B cell (primary cell): ENCODE results near the gene KTI12. TPM values are rescaled to one million over a fixed set of nuclear protein-coding genes. Genes with fewer than 3 reads are reported as not detected.

Source experiments
- ATAC-seq: fragments of 200-7000 bp; cut with Tn5 transposase; one replicate; pipeline ENCODE4 v1.10.0; 2021; ENCODE audit warnings: low read depth, mild to moderate bottlenecking, moderate number of reproducible peaks, moderate library complexity
- CTCF ChIA-PET: fragments of 350-600 bp; sonication (Branson Sonifier 250); formaldehyde crosslinking; loops from one replicate; lab custom pipeline; 2021; ENCODE audit warnings: antibody characterized with exemption, inconsistent platforms; lab: Charles Lee
- POLR2A ChIA-PET: fragments of 350-600 bp; sonication (Branson Sonifier 250); formaldehyde crosslinking; loops from one replicate; lab custom pipeline; 2021; ENCODE audit warnings: antibody characterized with exemption; lab: Charles Lee
- DNase-seq: peaks from one replicate; pipeline ENCODE4 v3.0.0; 2013
- H2AFZ ChIP-seq: 2 replicates; pipeline ENCODE4 v1.6.1; 2012; ENCODE audit warnings: mild to moderate bottlenecking, low read depth, low read length; ENCODE audit not compliant: insufficient read depth, poor library complexity, severe bottlenecking
- H3K27ac ChIP-seq, 2 donors: 1 replicate in 1 of 2; 2 replicates in 1 of 2; pipeline ENCODE4 v1.5.1; 2012 to 2013; ENCODE audit warnings: low read length in 2 of 2, mild to moderate bottlenecking in 2 of 2, moderate library complexity in 1 of 2
- H3K27me3 ChIP-seq, 4 experiments: fragments of 200-600 bp in 1 of 4; sonication (generic) in 1 of 4; replicated peaks in 1 of 4; 1 replicate in 2 of 4; 2 replicates in 2 of 4; pipeline versions ENCODE4 v1.6.1 to v1.7.0; 2013 to 2016; ENCODE audit warnings: low read length in 3 of 4, mild to moderate bottlenecking in 2 of 4, mixed read lengths in 1 of 4, moderate library complexity in 1 of 4; ENCODE audit not compliant: insufficient read depth in 4 of 4, control insufficient read depth in 3 of 4; ENCODE audit errors: control extremely low read depth in 1 of 4
- H3K36me3 ChIP-seq, 2 experiments: replicated peaks in 1 of 2; 1 replicate in 1 of 2; 2 replicates in 1 of 2; pipeline versions ENCODE4 v1.6.1 to v1.7.1; 2013; ENCODE audit warnings: low read length in 1 of 2; ENCODE audit not compliant: insufficient read depth in 2 of 2, control insufficient read depth in 1 of 2; ENCODE audit errors: control extremely low read depth in 1 of 2, extremely low read depth in 1 of 2
- H3K4me1 ChIP-seq, 2 donors: fragments of 200-600 bp in 1 of 2; sonication (generic) in 1 of 2; 1 replicate in 1 of 2; 2 replicates in 1 of 2; pipeline versions ENCODE4 v1.5.1 to v1.6.1; 2013 to 2017; ENCODE audit warnings: low read length in 2 of 2; ENCODE audit not compliant: control insufficient read depth in 2 of 2, insufficient read depth in 2 of 2
- H3K4me2 ChIP-seq: replicated peaks from 2 replicates; pipeline ENCODE3; 2012; ENCODE audit warnings: mild to moderate bottlenecking, low read depth, low read length; ENCODE audit not compliant: poor library complexity, severe bottlenecking
- H3K4me3 ChIP-seq, 5 experiments: fragments of 200-600 bp in 1 of 5; sonication (generic) in 1 of 5; 1 replicate in 3 of 5; 2 replicates in 2 of 5; pipeline versions ENCODE4 v1.5.1 to v1.7.0; 2011 to 2016; ENCODE audit warnings: low read length in 4 of 5, mild to moderate bottlenecking in 4 of 5, low read depth in 2 of 5, control low read depth in 1 of 5, moderate library complexity in 1 of 5; ENCODE audit not compliant: insufficient read depth in 1 of 5; ENCODE audit errors: control extremely low read depth in 1 of 5, extremely low read depth in 1 of 5
- H3K79me2 ChIP-seq: fragments of 200-600 bp; sonication (generic); one replicate; pipeline ENCODE4 v1.6.0; 2016; ENCODE audit warnings: low read length; ENCODE audit not compliant: control insufficient read depth, insufficient read depth
- H3K9ac ChIP-seq: fragments of 200-600 bp; sonication (generic); 2 replicates; pipeline ENCODE4 v1.6.1; 2017; ENCODE audit warnings: mild to moderate bottlenecking, low read length, moderate library complexity
- H3K9me3 ChIP-seq, 3 donors: one replicate each; pipeline versions ENCODE4 v1.6.1 to v1.7.1; 2013; ENCODE audit warnings: low read length in 2 of 3; ENCODE audit not compliant: control insufficient read depth in 2 of 3, insufficient read depth in 1 of 3; ENCODE audit errors: control extremely low read depth in 1 of 3
- H4K20me1 ChIP-seq: 2 replicates; pipeline ENCODE4 v1.6.0; 2012; ENCODE audit warnings: mild to moderate bottlenecking, low read length; ENCODE audit not compliant: insufficient read depth, control insufficient read depth, poor library complexity, severe bottlenecking
- H3K27ac Mint-ChIP-seq: one replicate; pipeline ENCODE4 v1.8.0; 2021; ENCODE audit warnings: mixed read lengths
- H3K27me3 Mint-ChIP-seq: one replicate; pipeline ENCODE4 v1.8.0; 2021; ENCODE audit warnings: mixed read lengths
- H3K4me1 Mint-ChIP-seq: one replicate; pipeline ENCODE4 v1.8.0; 2021; ENCODE audit warnings: mixed read lengths
- H3K4me3 Mint-ChIP-seq: one replicate; pipeline ENCODE4 v1.8.0; 2021; ENCODE audit warnings: mixed read lengths
- H3K9me3 Mint-ChIP-seq: one replicate; pipeline ENCODE4 v1.8.0; 2022; ENCODE audit warnings: mixed read lengths; ENCODE audit not compliant: insufficient read depth
- EZH2 ChIP-seq: IDR thresholded peaks from 2 replicates; pipeline ENCODE4 v1.6.1; 2012; ENCODE audit warnings: borderline replicate concordance, low read depth, mild to moderate bottlenecking, moderate library complexity, low read length; ENCODE audit not compliant: insufficient read depth, poor library complexity, severe bottlenecking
- WGBS: methylation state at CpG from one replicate; pipeline ENCODE4 v1.1.5; 2013; ENCODE audit warnings: missing lambda C conversion rate; ENCODE audit not compliant: insufficient coverage; 5-methylcytosine and 5-hydroxymethylcytosine counted together
- intact Hi-C: fragments of 100-400 bp; cut with micrococcal nuclease; formaldehyde crosslinking; loops from one replicate; pipeline ENCODE4 v1.10.0; 2022
- polyA plus RNA-seq: library from polyadenylated mRNA; depleted of rRNA; stranded (reverse); fragments of >200 nt; gene quantifications from 2 replicates; pipeline ENCODE4 v1.2.3, GENCODE V29; 2012
- total RNA-seq, 2 donors: library from RNA; stranded (reverse); fragments of 120-200 nt in 1 of 2; gene quantifications; 1 replicate in 1 of 2; 2 replicates in 1 of 2; pipeline versions ENCODE4 v1.2.3 to v1.2.4, GENCODE V29; 2013 to 2022
- TF ChIP-seq, protein P1 (sequence below): fragments of 200-600 bp; IDR thresholded peaks from one replicate; pipeline ENCODE4 v1.8.0; 2022; ENCODE audit warnings: antibody characterized with exemption, mild to moderate bottlenecking

The KTI12 gene
- total and polyA plus RNA-seq, 2 donors (not counting 1 experiment from before 2014, with no cell fraction given) = 14.7 to 22.5 TPM

DNA sequence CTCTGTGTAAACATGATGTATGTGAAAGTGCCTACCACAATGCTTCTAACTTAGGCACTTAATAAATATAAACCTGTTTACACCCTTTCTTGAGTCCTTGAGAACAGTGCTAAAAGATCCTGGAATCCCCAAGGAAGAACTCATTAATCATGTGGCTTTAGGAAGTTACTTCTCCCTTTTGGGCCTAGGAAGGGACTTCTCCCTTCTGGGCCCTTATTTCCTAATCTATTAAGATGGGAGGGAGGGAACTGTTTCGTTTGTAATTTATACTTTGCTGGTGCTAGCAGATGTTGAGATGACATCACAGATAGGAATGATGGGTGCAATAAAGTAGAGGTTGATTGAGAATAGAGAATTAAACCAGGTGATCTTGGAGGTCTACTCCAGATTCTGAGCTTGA is 23.6 kb upstream of the KTI12 start:
- H3K36me3 ChIP-seq = peaks cover 0 to 25% of the 10 kb centered on the region in 2 experiments
- Mint-ChIP-seq H3K27ac (peak overlapping the region; percentile 97), H3K27me3 (no peaks in the 10 kb centered on the region), H3K4me3 (peak overlapping the region; percentile 98), H3K9me3 (no peaks in the 10 kb centered on the region), H3K4me1 (peaks cover 52% of the 10 kb centered on the region)
- no CpG with 5 or more reads among the region's 1 CpG for WGBS
- peak overlapping the region; percentile 96 for H3K4me2 ChIP-seq
- no peaks in the 10 kb centered on the region for H3K27me3 ChIP-seq
- ChIA-PET CTCF (interaction anchor here (0.8 to 1.8 kb wide), 2 partner anchors 26 to 629 kb away, joined by 4 to 5 read pairs; no protein-coding TSS in a partner anchor), POLR2A (interaction anchor here (0.8 kb wide), 1 partner anchor 347 kb away, joined by 5 read pairs; the partner anchor contains the start of genes ORC1 and PRPF38A)
- peak overlapping the region; percentile 73 to 99 (median 89) for H3K4me3 ChIP-seq
- no peak for ATAC-seq
- peak overlapping the region; percentile 88 for H2AFZ ChIP-seq
- H3K79me2 ChIP-seq = peaks cover 77% of the 10 kb centered on the region
- H4K20me1 ChIP-seq = peaks cover 26% of the 10 kb centered on the region
- intact Hi-C loops = loop anchor here (2.0 to 10.0 kb wide), 7 partner anchors 85 to 1182 kb away; partner anchors contain the start of genes ECHDC2, MAGOH, OSBPL9 and SCP2
- DNase-seq = no peak
- peaks cover 25 to 31% of the 10 kb centered on the region in 2 donors for H3K4me1 ChIP-seq
- peak overlapping the region; percentile 96 for H3K9ac ChIP-seq
- H3K27ac ChIP-seq = peak overlapping the region; percentile 85 to 92
- H3K9me3 ChIP-seq = no peaks in the 10 kb centered on the region
- TF ChIP-seq, protein P1, sequence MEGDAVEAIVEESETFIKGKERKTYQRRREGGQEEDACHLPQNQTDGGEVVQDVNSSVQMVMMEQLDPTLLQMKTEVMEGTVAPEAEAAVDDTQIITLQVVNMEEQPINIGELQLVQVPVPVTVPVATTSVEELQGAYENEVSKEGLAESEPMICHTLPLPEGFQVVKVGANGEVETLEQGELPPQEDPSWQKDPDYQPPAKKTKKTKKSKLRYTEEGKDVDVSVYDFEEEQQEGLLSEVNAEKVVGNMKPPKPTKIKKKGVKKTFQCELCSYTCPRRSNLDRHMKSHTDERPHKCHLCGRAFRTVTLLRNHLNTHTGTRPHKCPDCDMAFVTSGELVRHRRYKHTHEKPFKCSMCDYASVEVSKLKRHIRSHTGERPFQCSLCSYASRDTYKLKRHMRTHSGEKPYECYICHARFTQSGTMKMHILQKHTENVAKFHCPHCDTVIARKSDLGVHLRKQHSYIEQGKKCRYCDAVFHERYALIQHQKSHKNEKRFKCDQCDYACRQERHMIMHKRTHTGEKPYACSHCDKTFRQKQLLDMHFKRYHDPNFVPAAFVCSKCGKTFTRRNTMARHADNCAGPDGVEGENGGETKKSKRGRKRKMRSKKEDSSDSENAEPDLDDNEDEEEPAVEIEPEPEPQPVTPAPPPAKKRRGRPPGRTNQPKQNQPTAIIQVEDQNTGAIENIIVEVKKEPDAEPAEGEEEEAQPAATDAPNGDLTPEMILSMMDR = no peak
- TF ChIP-seq EZH2 = no peak

- peaks cover 0 to 28% of the 10 kb centered on the region in 2 experiments for H3K36me3 ChIP-seq
- ATAC-seq (no peak), DNase-seq (no peak)
- no peaks in the 10 kb centered on the region for H3K27me3 ChIP-seq
- H3K9ac ChIP-seq = peak overlapping the region; percentile 96
- H3K9me3 ChIP-seq = no peaks in the 10 kb centered on the region
- H3K4me1 Mint-ChIP-seq = peaks cover 53% of the 10 kb centered on the region
- H3K27ac ChIP-seq = peak overlapping the region; percentile 85 to 92
- H3K4me2 ChIP-seq = peak overlapping the region; percentile 96
- peak overlapping the region; percentile 73 to 99 (median 89) for H3K4me3 ChIP-seq
- TF ChIP-seq EZH2 = no peak
- TF ChIP-seq, protein P1 = no peak
- ChIA-PET CTCF (interaction anchor here (0.8 to 1.8 kb wide), 2 partner anchors 26 to 629 kb away, joined by 4 to 5 read pairs; no protein-coding TSS in a partner anchor), POLR2A (interaction anchor here (0.8 kb wide), 1 partner anchor 347 kb away, joined by 5 read pairs; the partner anchor contains the start of genes ORC1 and PRPF38A)
- H4K20me1 ChIP-seq = peaks cover 25% of the 10 kb centered on the region
- no peaks in the 10 kb centered on the region for H3K27me3 Mint-ChIP-seq
- H3K9me3 Mint-ChIP-seq = no peaks in the 10 kb centered on the region
- peak overlapping the region; percentile 88 for H2AFZ ChIP-seq
- no CpG with 5 or more reads among the region's 4 CpGs for WGBS
- peaks cover 25 to 31% of the 10 kb centered on the region in 2 donors for H3K4me1 ChIP-seq
- intact Hi-C loops = loop anchor here (1.0 to 10.0 kb wide), 11 partner anchors 24 to 1182 kb away; partner anchors contain the start of genes CC2D1B, ECHDC2, KTI12 and MAGOH
- peaks cover 73% of the 10 kb centered on the region for H3K79me2 ChIP-seq
- H3K4me3 Mint-ChIP-seq = peak overlapping the region; percentile 98
- peak overlapping the region; percentile 97 for H3K27ac Mint-ChIP-seq
These were observed 23.3 kb upstream of the KTI12 start for GRCh38 chr1:52056937-52057231.
